Measurements from ENCODE around the gene RARA. TPM values are rescaled to one million over a fixed set of nuclear protein-coding genes. Genes with fewer than 3 reads are reported as not detected.
"Not testable (repeated sequence)": the region's sequence is repeated elsewhere in the genome, so short reads cannot be mapped to it uniquely, and the experiment has no call there.

RARA gene
- total and polyA plus RNA-seq, 2 donors (not counting 1 experiment from before 2014, with no cell fraction given): 7.0 to 7.8 TPM

DNA sequence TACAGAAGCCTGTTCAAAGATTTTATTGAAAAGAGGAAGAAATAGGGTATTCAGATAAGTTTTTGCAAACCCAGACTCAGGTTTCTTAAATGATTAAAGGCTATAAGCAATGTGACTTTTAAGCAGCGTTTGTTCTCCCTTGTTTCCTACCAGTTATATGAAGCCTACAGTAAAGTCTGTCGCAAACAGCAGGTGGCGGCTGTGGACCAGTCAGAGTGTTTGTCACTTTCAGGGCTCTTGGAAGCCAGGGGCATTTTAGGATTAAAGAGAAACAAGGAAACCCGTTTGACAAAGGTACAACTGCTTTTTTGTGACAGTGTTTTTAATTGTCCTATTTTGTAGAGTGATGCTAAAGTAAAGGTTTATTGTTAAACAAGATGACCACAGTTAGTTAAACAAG lies 7.7 kb upstream of the RARA start:
- Histone ChIP-seq H3K4me2 (ENCODE audit: extremely low read depth, insufficient read depth, low read length) (no peak overlapping the region), H3K27ac (ENCODE audit: insufficient read depth, low read length) (no peak overlapping the region), H3K79me2 (ENCODE audit: control insufficient read depth, insufficient read depth, low read length) (no peaks in the 10 kb centered on the region), H3K4me3 (replicated peaks in 1 of 4; ENCODE audit: control extremely low read depth in 1 of 4, insufficient read depth in 1 of 4, low read depth in 3 of 4, low read length in 4 of 4) (no peak overlapping the region), H3K36me3 (ENCODE audit: control insufficient read depth, insufficient read depth, low read length) (peaks cover 3% of the 10 kb centered on the region), H2AFZ (ENCODE audit: low read length) (no peak overlapping the region), H3K9ac (ENCODE audit: insufficient read depth, low read length) (no peak overlapping the region), H4K20me1 (ENCODE audit: control insufficient read depth, extremely low read depth, insufficient read depth, low read length) (no peaks in the 10 kb centered on the region), H3K4me1 (ENCODE audit: control insufficient read depth, extremely low read depth, insufficient read depth, low read length) (peaks cover 30% of the 10 kb centered on the region), H3K27me3 (ENCODE audit: control insufficient read depth, insufficient read depth, low read length) (no peaks in the 10 kb centered on the region), H3K9me3 (ENCODE audit: control insufficient read depth, insufficient read depth, low read depth, low read length) (no peaks in the 10 kb centered on the region)
- TF ChIP-seq, protein P1, sequence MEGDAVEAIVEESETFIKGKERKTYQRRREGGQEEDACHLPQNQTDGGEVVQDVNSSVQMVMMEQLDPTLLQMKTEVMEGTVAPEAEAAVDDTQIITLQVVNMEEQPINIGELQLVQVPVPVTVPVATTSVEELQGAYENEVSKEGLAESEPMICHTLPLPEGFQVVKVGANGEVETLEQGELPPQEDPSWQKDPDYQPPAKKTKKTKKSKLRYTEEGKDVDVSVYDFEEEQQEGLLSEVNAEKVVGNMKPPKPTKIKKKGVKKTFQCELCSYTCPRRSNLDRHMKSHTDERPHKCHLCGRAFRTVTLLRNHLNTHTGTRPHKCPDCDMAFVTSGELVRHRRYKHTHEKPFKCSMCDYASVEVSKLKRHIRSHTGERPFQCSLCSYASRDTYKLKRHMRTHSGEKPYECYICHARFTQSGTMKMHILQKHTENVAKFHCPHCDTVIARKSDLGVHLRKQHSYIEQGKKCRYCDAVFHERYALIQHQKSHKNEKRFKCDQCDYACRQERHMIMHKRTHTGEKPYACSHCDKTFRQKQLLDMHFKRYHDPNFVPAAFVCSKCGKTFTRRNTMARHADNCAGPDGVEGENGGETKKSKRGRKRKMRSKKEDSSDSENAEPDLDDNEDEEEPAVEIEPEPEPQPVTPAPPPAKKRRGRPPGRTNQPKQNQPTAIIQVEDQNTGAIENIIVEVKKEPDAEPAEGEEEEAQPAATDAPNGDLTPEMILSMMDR (conservative IDR thresholded peaks at IDR 0.05 in 1 of 2, IDR thresholded peaks at IDR 0.05 in 1 of 2; ENCODE audit: low read depth in 1 of 2, low read length in 2 of 2): peak in 1 of 2 donors; percentile 28
- no peak for TF ChIP-seq EZH2 (IDR thresholded peaks at IDR 0.05; ENCODE audit: low read length, missing control alignments)
- DNase-seq (ENCODE audit: low read depth in 2 of 2): no peak

DNA sequence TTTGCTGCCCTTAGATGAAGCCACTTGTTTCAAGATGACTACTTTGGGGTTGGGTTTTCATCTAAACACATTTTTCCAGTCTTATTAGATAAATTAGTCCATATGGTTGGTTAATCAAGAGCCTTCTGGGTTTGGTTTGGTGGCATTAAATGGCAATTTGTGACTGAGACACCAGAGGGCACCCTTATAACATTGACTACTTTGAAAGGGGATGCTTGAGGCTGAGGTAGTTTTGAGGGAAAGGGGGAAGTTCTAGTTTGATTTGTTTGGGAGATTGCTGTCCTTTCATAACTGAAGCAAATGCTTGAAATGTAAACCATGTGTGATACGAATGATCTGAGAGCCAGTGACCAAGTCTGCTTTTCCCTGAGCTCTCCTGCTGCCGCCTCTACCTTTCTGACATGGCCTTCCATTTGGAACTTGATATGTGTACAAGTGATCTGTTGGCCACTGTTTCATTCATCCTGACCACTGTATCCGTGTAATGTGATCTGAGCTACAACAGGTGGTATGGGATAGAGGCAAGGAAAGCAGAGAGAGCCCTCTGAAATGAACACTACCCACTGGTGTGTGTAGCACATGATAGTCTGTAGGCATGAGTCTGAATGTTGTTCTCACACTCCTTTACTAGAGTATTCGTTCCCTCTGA lies 5.8 kb upstream of the RARA start:
- H3K79me2 ChIP-seq (ENCODE audit: control insufficient read depth, insufficient read depth, low read length): no peaks in the 10 kb centered on the region
- peaks cover 3% of the 10 kb centered on the region for H3K36me3 ChIP-seq (ENCODE audit: control insufficient read depth, insufficient read depth, low read length)
- no peak overlapping the region for H2AFZ ChIP-seq (ENCODE audit: low read length)
- TF ChIP-seq, protein P1 (conservative IDR thresholded peaks at IDR 0.05 in 1 of 2, IDR thresholded peaks at IDR 0.05 in 1 of 2; ENCODE audit: low read depth in 1 of 2, low read length in 2 of 2): peak; percentile 66 to 75
- no peak for TF ChIP-seq EZH2 (IDR thresholded peaks at IDR 0.05; ENCODE audit: low read length, missing control alignments)
- H3K9ac ChIP-seq (ENCODE audit: insufficient read depth, low read length): no peak overlapping the region
- H4K20me1 ChIP-seq (ENCODE audit: control insufficient read depth, extremely low read depth, insufficient read depth, low read length): no peaks in the 10 kb centered on the region
- H3K9me3 ChIP-seq (ENCODE audit: control insufficient read depth, insufficient read depth, low read depth, low read length): no peaks in the 10 kb centered on the region
- H3K4me3 ChIP-seq (replicated peaks in 1 of 4; ENCODE audit: control extremely low read depth in 1 of 4, insufficient read depth in 1 of 4, low read depth in 3 of 4, low read length in 4 of 4): no peak overlapping the region
- peak overlapping the region; percentile 66 for H3K27ac ChIP-seq (ENCODE audit: insufficient read depth, low read length)
- H3K4me1 ChIP-seq (ENCODE audit: control insufficient read depth, extremely low read depth, insufficient read depth, low read length): peaks cover 46% of the 10 kb centered on the region
- DNase-seq (ENCODE audit: low read depth in 2 of 2): peak; percentile 59 to 85
- H3K27me3 ChIP-seq (ENCODE audit: control insufficient read depth, insufficient read depth, low read length): no peaks in the 10 kb centered on the region
- H3K4me2 ChIP-seq (ENCODE audit: extremely low read depth, insufficient read depth, low read length): peak overlapping the region; percentile 18

DNA sequence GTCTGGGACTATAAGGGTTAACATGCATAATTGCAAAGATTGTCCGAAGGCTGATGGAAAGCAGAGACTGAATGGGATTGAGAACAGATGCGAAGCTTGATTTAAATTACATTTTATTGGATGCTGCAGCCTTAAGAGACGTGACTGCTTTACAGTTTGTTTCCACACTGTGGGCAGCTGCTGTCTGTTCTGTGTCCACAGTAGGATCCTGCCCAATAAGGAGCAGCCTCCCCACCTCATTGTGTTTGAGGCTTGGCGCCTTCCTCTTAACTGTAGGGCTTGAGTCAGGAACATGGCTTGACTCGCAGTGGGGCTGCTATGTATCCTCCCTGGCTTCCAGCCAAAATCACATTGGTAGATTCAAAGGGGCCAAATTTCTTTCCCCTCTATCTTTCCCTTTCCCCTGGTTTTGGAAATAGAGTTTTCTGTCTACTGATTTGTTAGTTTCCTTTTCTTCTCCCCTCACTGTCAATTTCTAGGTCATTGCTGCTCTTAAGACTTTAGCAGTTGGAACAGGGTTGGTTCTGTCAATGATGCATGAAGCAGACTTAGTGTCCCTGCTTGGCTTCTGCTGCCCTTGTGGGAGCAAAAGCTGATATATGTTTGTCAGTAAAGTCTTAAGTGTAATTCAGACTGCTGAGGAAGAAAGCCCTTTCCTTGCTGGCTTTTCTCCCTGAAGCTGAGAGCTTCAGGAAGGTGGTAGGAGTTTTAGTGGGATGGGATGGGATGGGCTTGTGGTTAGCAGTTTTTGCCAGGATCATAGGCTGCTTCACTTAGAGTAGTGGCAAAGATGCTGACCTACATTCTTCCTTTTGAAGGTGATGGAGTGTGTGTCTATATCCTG lies 5.0 kb upstream of the RARA start:
- no peaks in the 10 kb centered on the region for H3K9me3 ChIP-seq (ENCODE audit: control insufficient read depth, insufficient read depth, low read depth, low read length)
- no peak for TF ChIP-seq EZH2 (IDR thresholded peaks at IDR 0.05; ENCODE audit: low read length, missing control alignments)
- TF ChIP-seq, protein P1 (conservative IDR thresholded peaks at IDR 0.05 in 1 of 2, IDR thresholded peaks at IDR 0.05 in 1 of 2; ENCODE audit: low read depth in 1 of 2, low read length in 2 of 2): no peak
- H3K4me2 ChIP-seq (ENCODE audit: extremely low read depth, insufficient read depth, low read length): peak overlapping the region; percentile 30
- DNase-seq (ENCODE audit: low read depth in 2 of 2): peak; percentile 57 to 83
- H2AFZ ChIP-seq (ENCODE audit: low read length): no peak overlapping the region
- H3K36me3 ChIP-seq (ENCODE audit: control insufficient read depth, insufficient read depth, low read length): peaks cover 3% of the 10 kb centered on the region
- H3K4me3 ChIP-seq (replicated peaks in 1 of 4; ENCODE audit: control extremely low read depth in 1 of 4, insufficient read depth in 1 of 4, low read depth in 3 of 4, low read length in 4 of 4): no peak overlapping the region
- H3K79me2 ChIP-seq (ENCODE audit: control insufficient read depth, insufficient read depth, low read length): no peaks in the 10 kb centered on the region
- H3K27ac ChIP-seq (ENCODE audit: insufficient read depth, low read length): peak overlapping the region; percentile 66
- H3K4me1 ChIP-seq (ENCODE audit: control insufficient read depth, extremely low read depth, insufficient read depth, low read length): peaks cover 49% of the 10 kb centered on the region
- no peak overlapping the region for H3K9ac ChIP-seq (ENCODE audit: insufficient read depth, low read length)
- no peaks in the 10 kb centered on the region for H4K20me1 ChIP-seq (ENCODE audit: control insufficient read depth, extremely low read depth, insufficient read depth, low read length)
- H3K27me3 ChIP-seq (ENCODE audit: control insufficient read depth, insufficient read depth, low read length): no peaks in the 10 kb centered on the region

DNA sequence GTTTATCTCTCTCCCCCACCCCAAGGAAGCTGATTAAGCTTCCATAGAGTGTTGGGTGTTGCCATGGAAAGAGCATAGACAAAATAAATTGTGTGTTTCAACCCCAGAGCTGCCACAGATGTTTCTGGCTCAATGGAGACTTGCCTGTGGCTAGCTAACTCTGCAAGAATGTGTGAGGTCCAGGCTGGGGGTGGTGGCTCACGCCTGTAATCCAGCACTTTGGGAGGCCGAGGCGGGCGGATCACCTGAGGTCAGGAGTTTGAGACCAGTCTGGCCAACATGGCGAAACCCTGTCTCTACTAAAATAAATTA lies 4.5 kb upstream of the RARA start:
- not testable (repeated sequence) for H3K9ac ChIP-seq (ENCODE audit: insufficient read depth, low read length); H3K79me2 ChIP-seq (ENCODE audit: control insufficient read depth, insufficient read depth, low read length); H3K36me3 ChIP-seq (ENCODE audit: control insufficient read depth, insufficient read depth, low read length); H4K20me1 ChIP-seq (ENCODE audit: control insufficient read depth, extremely low read depth, insufficient read depth, low read length); H3K4me2 ChIP-seq (ENCODE audit: extremely low read depth, insufficient read depth, low read length); H3K27me3 ChIP-seq (ENCODE audit: control insufficient read depth, insufficient read depth, low read length); H3K9me3 ChIP-seq (ENCODE audit: control insufficient read depth, insufficient read depth, low read depth, low read length); H2AFZ ChIP-seq (ENCODE audit: low read length); H3K4me3 ChIP-seq (replicated peaks in 1 of 4; ENCODE audit: control extremely low read depth in 1 of 4, insufficient read depth in 1 of 4, low read depth in 3 of 4, low read length in 4 of 4)
- Histone ChIP-seq H3K27ac (ENCODE audit: insufficient read depth, low read length) (peak overlapping the region; percentile 66), H3K4me1 (ENCODE audit: control insufficient read depth, extremely low read depth, insufficient read depth, low read length) (peaks cover 50% of the 10 kb centered on the region)
- peak; percentile 77 to 99 for DNase-seq (ENCODE audit: low read depth in 2 of 2)

All from fibroblast of lung (primary cell).